ENCODE measurements around the gene MOSMO.

DNA sequence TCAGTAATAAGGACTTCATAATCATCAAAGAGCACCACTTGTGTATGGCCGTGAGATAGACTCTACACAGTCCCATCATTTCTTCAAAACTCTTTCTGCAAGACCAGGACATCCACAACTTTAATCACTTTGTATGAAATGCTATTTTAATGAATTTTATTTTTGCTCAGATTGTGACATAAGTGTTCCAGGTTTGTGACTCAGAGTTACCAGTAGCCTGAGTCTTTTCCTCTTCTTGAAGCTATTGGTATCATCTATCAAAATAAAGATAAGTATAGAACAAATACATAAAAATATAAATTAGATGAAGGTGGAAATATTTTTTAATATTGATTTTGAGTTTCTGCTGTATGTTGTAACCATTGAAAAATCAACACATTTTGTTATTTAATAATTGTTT lies 67.9 kb downstream of the MOSMO start:
- TF ChIP-seq, protein P1, sequence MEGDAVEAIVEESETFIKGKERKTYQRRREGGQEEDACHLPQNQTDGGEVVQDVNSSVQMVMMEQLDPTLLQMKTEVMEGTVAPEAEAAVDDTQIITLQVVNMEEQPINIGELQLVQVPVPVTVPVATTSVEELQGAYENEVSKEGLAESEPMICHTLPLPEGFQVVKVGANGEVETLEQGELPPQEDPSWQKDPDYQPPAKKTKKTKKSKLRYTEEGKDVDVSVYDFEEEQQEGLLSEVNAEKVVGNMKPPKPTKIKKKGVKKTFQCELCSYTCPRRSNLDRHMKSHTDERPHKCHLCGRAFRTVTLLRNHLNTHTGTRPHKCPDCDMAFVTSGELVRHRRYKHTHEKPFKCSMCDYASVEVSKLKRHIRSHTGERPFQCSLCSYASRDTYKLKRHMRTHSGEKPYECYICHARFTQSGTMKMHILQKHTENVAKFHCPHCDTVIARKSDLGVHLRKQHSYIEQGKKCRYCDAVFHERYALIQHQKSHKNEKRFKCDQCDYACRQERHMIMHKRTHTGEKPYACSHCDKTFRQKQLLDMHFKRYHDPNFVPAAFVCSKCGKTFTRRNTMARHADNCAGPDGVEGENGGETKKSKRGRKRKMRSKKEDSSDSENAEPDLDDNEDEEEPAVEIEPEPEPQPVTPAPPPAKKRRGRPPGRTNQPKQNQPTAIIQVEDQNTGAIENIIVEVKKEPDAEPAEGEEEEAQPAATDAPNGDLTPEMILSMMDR (IDR thresholded peaks at IDR 0.05): no peak
- TF ChIP-seq, protein P2, sequence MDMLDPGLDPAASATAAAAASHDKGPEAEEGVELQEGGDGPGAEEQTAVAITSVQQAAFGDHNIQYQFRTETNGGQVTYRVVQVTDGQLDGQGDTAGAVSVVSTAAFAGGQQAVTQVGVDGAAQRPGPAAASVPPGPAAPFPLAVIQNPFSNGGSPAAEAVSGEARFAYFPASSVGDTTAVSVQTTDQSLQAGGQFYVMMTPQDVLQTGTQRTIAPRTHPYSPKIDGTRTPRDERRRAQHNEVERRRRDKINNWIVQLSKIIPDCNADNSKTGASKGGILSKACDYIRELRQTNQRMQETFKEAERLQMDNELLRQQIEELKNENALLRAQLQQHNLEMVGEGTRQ (IDR thresholded peaks at IDR 0.05; ENCODE audit: borderline replicate concordance, low read depth, low read length): no peak
- TF ChIP-seq, protein P3, sequence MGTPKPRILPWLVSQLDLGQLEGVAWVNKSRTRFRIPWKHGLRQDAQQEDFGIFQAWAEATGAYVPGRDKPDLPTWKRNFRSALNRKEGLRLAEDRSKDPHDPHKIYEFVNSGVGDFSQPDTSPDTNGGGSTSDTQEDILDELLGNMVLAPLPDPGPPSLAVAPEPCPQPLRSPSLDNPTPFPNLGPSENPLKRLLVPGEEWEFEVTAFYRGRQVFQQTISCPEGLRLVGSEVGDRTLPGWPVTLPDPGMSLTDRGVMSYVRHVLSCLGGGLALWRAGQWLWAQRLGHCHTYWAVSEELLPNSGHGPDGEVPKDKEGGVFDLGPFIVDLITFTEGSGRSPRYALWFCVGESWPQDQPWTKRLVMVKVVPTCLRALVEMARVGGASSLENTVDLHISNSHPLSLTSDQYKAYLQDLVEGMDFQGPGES (IDR thresholded peaks at IDR 0.05; ENCODE audit: low read depth, low read length): no peak
- TF ChIP-seq POLR2AphosphoS5 (IDR thresholded peaks at IDR 0.05; ENCODE audit: low read depth, low read length) (no peak), SMC3 (IDR thresholded peaks at IDR 0.05; ENCODE audit: low read depth, low read length) (no peak), RXRA (IDR thresholded peaks at IDR 0.05; ENCODE audit: borderline replicate concordance, low read depth) (no peak), TAF1 (IDR thresholded peaks at IDR 0.05; ENCODE audit: borderline replicate concordance, low read depth, low read length) (no peak), RFX5 (IDR thresholded peaks at IDR 0.05; ENCODE audit: low read length) (no peak), ELF1 (IDR thresholded peaks at IDR 0.05) (no peak)
- TF ChIP-seq, protein P4, sequence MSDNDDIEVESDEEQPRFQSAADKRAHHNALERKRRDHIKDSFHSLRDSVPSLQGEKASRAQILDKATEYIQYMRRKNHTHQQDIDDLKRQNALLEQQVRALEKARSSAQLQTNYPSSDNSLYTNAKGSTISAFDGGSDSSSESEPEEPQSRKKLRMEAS (IDR thresholded peaks at IDR 0.05; ENCODE audit: low read depth): no peak
